ENCODE results near the gene AFDN.
"Not testable (repeated sequence)": the region's sequence is repeated elsewhere in the genome, so short reads cannot be mapped to it uniquely, and the experiment has no call there.

AFDN gene

DNA sequence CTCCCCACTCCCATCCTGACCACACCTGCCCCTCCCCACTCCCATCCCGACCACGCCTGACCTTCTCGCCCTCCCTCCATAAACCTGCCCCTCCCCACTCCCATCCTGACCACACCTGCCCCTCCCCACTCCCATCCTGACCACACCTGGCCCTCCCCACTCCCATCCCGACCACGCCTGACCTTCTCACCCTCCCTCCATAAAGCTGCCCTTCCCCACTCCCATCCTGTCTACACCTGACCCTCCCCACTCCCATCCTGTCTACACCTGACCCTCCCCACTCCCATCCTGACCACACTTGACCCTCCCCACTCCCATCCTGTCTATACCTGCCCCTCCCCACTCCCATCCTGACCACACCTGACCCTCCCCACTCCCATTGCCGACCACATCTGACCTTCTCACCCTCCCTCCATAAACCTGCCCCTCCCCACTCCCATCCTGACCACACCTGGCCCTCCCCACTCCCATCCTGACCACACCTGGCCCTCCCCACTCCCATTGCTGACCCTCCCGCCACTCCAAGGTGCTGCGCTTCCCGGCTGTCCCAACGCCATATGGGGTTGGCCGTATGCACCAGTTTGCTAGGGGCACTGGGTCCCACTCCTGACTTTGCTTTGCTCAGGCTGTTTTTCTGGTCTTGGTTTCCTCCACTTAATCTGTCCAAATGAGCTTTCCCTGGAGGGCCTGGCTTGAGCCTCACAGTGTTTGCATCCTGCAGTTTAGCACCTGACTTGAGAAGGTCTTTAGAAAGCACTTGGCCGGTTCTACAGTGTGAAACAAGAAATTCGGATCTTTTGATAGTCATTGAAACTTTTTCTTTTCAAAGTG lies 173.7 kb downstream of the AFDN start:
- peak overlapping the region; percentile 44 for H3K9ac ChIP-seq (ENCODE audit: low read depth, low read length, poor library complexity)
- no peak overlapping the region for H2AFZ ChIP-seq (ENCODE audit: low read length)
- no peak overlapping the region for H2BK15ac ChIP-seq (ENCODE audit: low read length)
- no peak overlapping the region for H3K4me2 ChIP-seq (ENCODE audit: insufficient read depth, low read length, poor library complexity, severe bottlenecking)
- H3K4me1 ChIP-seq (ENCODE audit: control insufficient read depth in 2 of 2, insufficient read depth in 1 of 2, low read depth in 1 of 2, low read length in 2 of 2) = peaks cover 0 to 7% of the 10 kb centered on the region in 2 donors
- no peak overlapping the region for H4K8ac ChIP-seq (ENCODE audit: low read depth, low read length)
- H3K79me1 ChIP-seq (ENCODE audit: low read depth, low read length) = peaks cover 1% of the 10 kb centered on the region
- H3K9me3 ChIP-seq (replicated peaks in 1 of 2; ENCODE audit: control insufficient read depth in 2 of 2, insufficient read depth in 1 of 2, low read depth in 1 of 2, low read length in 2 of 2) = peaks cover 0 to 10% of the 10 kb centered on the region in 2 donors
- no peak overlapping the region for H3K4ac ChIP-seq (ENCODE audit: low read length)
- H2BK5ac ChIP-seq (ENCODE audit: low read length) = no peak overlapping the region
- no peak overlapping the region for H3K4me3 ChIP-seq (ENCODE audit: low read length in 2 of 2)
- H3K14ac ChIP-seq (ENCODE audit: low read length) = no peak overlapping the region
- no CpG with 5 or more reads among the region's 13 CpGs for WGBS, 2 donors (ENCODE audit: extremely low coverage in 2 of 2, insufficient read length in 2 of 2, insufficient replicate concordance in 1 of 2)
- H3K27ac ChIP-seq (replicated peaks; ENCODE audit: low read length) = no peak overlapping the region
- no peak overlapping the region for H3K18ac ChIP-seq (ENCODE audit: low read length)
- no peak overlapping the region for H2BK120ac ChIP-seq (ENCODE audit: low read depth, low read length)
- H3K23ac ChIP-seq (ENCODE audit: low read depth, low read length, poor library complexity) = peak overlapping the region; percentile 55
- no peaks in the 10 kb centered on the region for H3K36me3 ChIP-seq (replicated peaks in 1 of 2; ENCODE audit: control insufficient read depth in 2 of 2, insufficient read depth in 2 of 2, low read length in 2 of 2)
- DNase-seq (ENCODE audit: low spot score) = no peak
- H2AK5ac ChIP-seq (ENCODE audit: low read depth, low read length) = no peak overlapping the region
- no peak overlapping the region for H2BK12ac ChIP-seq (ENCODE audit: low read length)
- H3K27me3 ChIP-seq (ENCODE audit: control insufficient read depth in 3 of 3, insufficient read depth in 3 of 3, low read depth in 1 of 3, low read length in 3 of 3) = peaks cover 0 to 3% (median 0%) of the 10 kb centered on the region in 3 experiments
- no peak overlapping the region for H4K91ac ChIP-seq (ENCODE audit: low read depth, low read length, poor library complexity)

DNA sequence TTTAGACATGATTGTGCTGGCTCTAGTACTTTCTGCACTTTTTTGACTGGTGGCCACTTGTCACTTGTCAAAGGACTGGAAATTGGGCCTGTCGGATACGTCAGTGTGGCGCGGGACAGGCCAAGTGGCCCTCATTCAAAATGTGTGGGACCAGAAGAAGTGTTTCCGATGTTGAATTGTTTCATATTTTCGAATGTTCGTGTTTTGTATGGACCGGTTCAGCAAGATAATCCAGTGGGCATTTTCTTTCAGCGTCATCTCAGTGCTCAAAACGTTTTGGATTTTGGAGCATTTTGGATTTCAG lies 174.3 kb downstream of the AFDN start:
- no peak overlapping the region for H3K18ac ChIP-seq (ENCODE audit: low read length)
- H3K4ac ChIP-seq (ENCODE audit: low read length) = no peak overlapping the region
- H2BK12ac ChIP-seq (ENCODE audit: low read length) = no peak overlapping the region
- peaks cover 0 to 9% of the 10 kb centered on the region in 2 donors for H3K9me3 ChIP-seq (replicated peaks in 1 of 2; ENCODE audit: control insufficient read depth in 2 of 2, insufficient read depth in 1 of 2, low read depth in 1 of 2, low read length in 2 of 2)
- peaks cover 0 to 6% of the 10 kb centered on the region in 2 donors for H3K4me1 ChIP-seq (ENCODE audit: control insufficient read depth in 2 of 2, insufficient read depth in 1 of 2, low read depth in 1 of 2, low read length in 2 of 2)
- H2AFZ ChIP-seq (ENCODE audit: low read length) = no peak overlapping the region
- no CpG with 5 or more reads among the region's 10 CpGs for WGBS, 2 donors (ENCODE audit: extremely low coverage in 2 of 2, insufficient read length in 2 of 2, insufficient replicate concordance in 1 of 2)
- no peak overlapping the region for H2BK15ac ChIP-seq (ENCODE audit: low read length)
- no peak overlapping the region for H2BK120ac ChIP-seq (ENCODE audit: low read depth, low read length)
- H3K27me3 ChIP-seq (ENCODE audit: control insufficient read depth in 3 of 3, insufficient read depth in 3 of 3, low read depth in 1 of 3, low read length in 3 of 3) = peaks cover 0 to 3% (median 0%) of the 10 kb centered on the region in 3 experiments
- DNase-seq (ENCODE audit: low spot score) = no peak
- peaks cover 1% of the 10 kb centered on the region for H3K79me1 ChIP-seq (ENCODE audit: low read depth, low read length)
- no peak overlapping the region for H3K4me3 ChIP-seq (ENCODE audit: low read length in 2 of 2)
- H3K4me2 ChIP-seq (ENCODE audit: insufficient read depth, low read length, poor library complexity, severe bottlenecking) = no peak overlapping the region
- no peak overlapping the region for H4K91ac ChIP-seq (ENCODE audit: low read depth, low read length, poor library complexity)
- H3K9ac ChIP-seq (ENCODE audit: low read depth, low read length, poor library complexity) = no peak overlapping the region
- H3K14ac ChIP-seq (ENCODE audit: low read length) = no peak overlapping the region
- no peak overlapping the region for H3K27ac ChIP-seq (replicated peaks; ENCODE audit: low read length)
- H3K36me3 ChIP-seq (replicated peaks in 1 of 2; ENCODE audit: control insufficient read depth in 2 of 2, insufficient read depth in 2 of 2, low read length in 2 of 2) = no peaks in the 10 kb centered on the region
- no peak overlapping the region for H4K8ac ChIP-seq (ENCODE audit: low read depth, low read length)
- H2BK5ac ChIP-seq (ENCODE audit: low read length) = no peak overlapping the region
- H2AK5ac ChIP-seq (ENCODE audit: low read depth, low read length) = no peak overlapping the region
- H3K23ac ChIP-seq (ENCODE audit: low read depth, low read length, poor library complexity) = no peak overlapping the region

DNA sequence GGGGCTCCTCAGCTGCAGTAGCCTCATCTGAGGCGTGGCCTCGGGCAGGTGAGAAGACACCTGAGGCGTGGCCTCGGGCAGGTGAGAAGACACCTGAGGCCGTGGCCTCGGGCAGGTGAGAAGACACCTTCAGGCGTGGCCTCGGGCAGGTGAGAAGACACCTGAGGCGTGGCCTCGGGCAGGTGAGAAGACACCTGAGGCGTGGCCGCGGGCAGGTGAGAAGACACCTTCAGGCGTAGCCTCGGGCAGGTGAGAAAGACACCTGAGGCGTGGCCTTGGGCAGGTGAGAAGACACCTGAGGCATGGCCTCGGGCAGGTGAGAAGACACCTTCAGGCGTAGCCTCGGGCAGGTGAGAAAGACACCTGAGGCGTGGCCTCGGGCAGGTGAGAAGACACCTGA lies 174.8 kb downstream of the AFDN start:
- H3K9ac ChIP-seq (ENCODE audit: low read depth, low read length, poor library complexity); H3K9me3 ChIP-seq (replicated peaks in 1 of 2; ENCODE audit: control insufficient read depth in 2 of 2, insufficient read depth in 1 of 2, low read depth in 1 of 2, low read length in 2 of 2); H4K91ac ChIP-seq (ENCODE audit: low read depth, low read length, poor library complexity); H2BK15ac ChIP-seq (ENCODE audit: low read length); DNase-seq (ENCODE audit: low spot score); H2BK120ac ChIP-seq (ENCODE audit: low read depth, low read length); H2AK5ac ChIP-seq (ENCODE audit: low read depth, low read length); H3K4me2 ChIP-seq (ENCODE audit: insufficient read depth, low read length, poor library complexity, severe bottlenecking); H3K36me3 ChIP-seq (replicated peaks in 1 of 2; ENCODE audit: control insufficient read depth in 2 of 2, insufficient read depth in 2 of 2, low read length in 2 of 2); H3K14ac ChIP-seq (ENCODE audit: low read length); H2AFZ ChIP-seq (ENCODE audit: low read length); H2BK5ac ChIP-seq (ENCODE audit: low read length); H2BK12ac ChIP-seq (ENCODE audit: low read length); H3K27ac ChIP-seq (replicated peaks; ENCODE audit: low read length); H3K4me1 ChIP-seq (ENCODE audit: control insufficient read depth in 2 of 2, insufficient read depth in 1 of 2, low read depth in 1 of 2, low read length in 2 of 2); H3K4me3 ChIP-seq (ENCODE audit: low read length in 2 of 2); H3K4ac ChIP-seq (ENCODE audit: low read length); H3K23ac ChIP-seq (ENCODE audit: low read depth, low read length, poor library complexity); H4K8ac ChIP-seq (ENCODE audit: low read depth, low read length); H3K27me3 ChIP-seq (ENCODE audit: control insufficient read depth in 3 of 3, insufficient read depth in 3 of 3, low read depth in 1 of 3, low read length in 3 of 3); H3K79me1 ChIP-seq (ENCODE audit: low read depth, low read length): not testable (repeated sequence)
- no CpG with 5 or more reads among the region's 21 CpGs for WGBS, 2 donors (ENCODE audit: extremely low coverage in 2 of 2, insufficient read length in 2 of 2, insufficient replicate concordance in 1 of 2)
- peak overlapping the region; percentile 64 for H3K18ac ChIP-seq (ENCODE audit: low read length)

GRCh38 chr6:168002804-168003203 lies 176.1 kb downstream of the AFDN start:
- Histone ChIP-seq H3K4me2 (ENCODE audit: insufficient read depth, low read length, poor library complexity, severe bottlenecking) (no peak overlapping the region), H2BK120ac (ENCODE audit: low read depth, low read length) (no peak overlapping the region), H2AFZ (ENCODE audit: low read length) (no peak overlapping the region), H3K79me1 (ENCODE audit: low read depth, low read length) (peaks cover 1% of the 10 kb centered on the region), H4K8ac (ENCODE audit: low read depth, low read length) (no peak overlapping the region), H3K18ac (ENCODE audit: low read length) (no peak overlapping the region), H3K14ac (ENCODE audit: low read length) (no peak overlapping the region), H2BK5ac (ENCODE audit: low read length) (no peak overlapping the region), H2BK12ac (ENCODE audit: low read length) (no peak overlapping the region), H3K27me3 (ENCODE audit: control insufficient read depth in 3 of 3, insufficient read depth in 3 of 3, low read depth in 1 of 3, low read length in 3 of 3) (peaks cover 0 to 3% (median 0%) of the 10 kb centered on the region in 3 experiments), H3K4me1 (ENCODE audit: control insufficient read depth in 2 of 2, insufficient read depth in 1 of 2, low read depth in 1 of 2, low read length in 2 of 2) (no peaks in the 10 kb centered on the region), H3K36me3 (replicated peaks in 1 of 2; ENCODE audit: control insufficient read depth in 2 of 2, insufficient read depth in 2 of 2, low read length in 2 of 2) (no peaks in the 10 kb centered on the region), H3K23ac (ENCODE audit: low read depth, low read length, poor library complexity) (no peak overlapping the region), H3K4me3 (ENCODE audit: low read length in 2 of 2) (no peak overlapping the region), H3K9ac (ENCODE audit: low read depth, low read length, poor library complexity) (no peak overlapping the region), H3K4ac (ENCODE audit: low read length) (no peak overlapping the region), H2BK15ac (ENCODE audit: low read length) (no peak overlapping the region), H3K9me3 (replicated peaks in 1 of 2; ENCODE audit: control insufficient read depth in 2 of 2, insufficient read depth in 1 of 2, low read depth in 1 of 2, low read length in 2 of 2) (peaks cover 0 to 9% of the 10 kb centered on the region in 2 donors), H2AK5ac (ENCODE audit: low read depth, low read length) (no peak overlapping the region), H4K91ac (ENCODE audit: low read depth, low read length, poor library complexity) (no peak overlapping the region), H3K27ac (replicated peaks; ENCODE audit: low read length) (no peak overlapping the region)
- no CpG with 5 or more reads among the region's 6 CpGs for WGBS, 2 donors (ENCODE audit: extremely low coverage in 2 of 2, insufficient read length in 2 of 2, insufficient replicate concordance in 1 of 2)
- DNase-seq (ENCODE audit: low spot score) = no peak

All from neuronal stem cell (in vitro differentiated cells).